Sigmoid colon (tissue), 7 donors: Measurements from ENCODE around the gene NR1H2. TPM values are rescaled to one million over a fixed set of nuclear protein-coding genes. Genes with fewer than 3 reads are reported as not detected.

Source experiments
- DNase-seq: peaks from one replicate; pipeline ENCODE4 v3.0.0-alpha.2; 2019
- H3K27ac ChIP-seq, 4 donors: fragments of 200-600 bp; sonication (generic); one replicate each; pipeline ENCODE4 v1.5.1; 2016 to 2019; ENCODE audit warnings: mild to moderate bottlenecking in 1 of 4
- H3K27me3 ChIP-seq, 3 donors: fragments of 200-600 bp; sonication (generic); one replicate each; pipeline ENCODE4 v1.5.1; 2019; ENCODE audit warnings: mild to moderate bottlenecking in 1 of 3
- H3K36me3 ChIP-seq, 4 donors: fragments of 200-600 bp; sonication (generic); one replicate each; pipeline ENCODE4 v1.5.1; 2016 to 2019
- H3K4me1 ChIP-seq, 4 donors: fragments of 200-600 bp; sonication (generic); one replicate each; pipeline ENCODE4 v1.5.1; 2017 to 2019
- H3K4me3 ChIP-seq, 4 donors: fragments of 200-600 bp; sonication (generic); one replicate each; pipeline ENCODE4 v1.5.1; 2017 to 2019; ENCODE audit warnings: mild to moderate bottlenecking in 2 of 4, moderate library complexity in 1 of 4
- H3K9me3 ChIP-seq, 4 donors: fragments of 200-600 bp in 3 of 4; sonication (generic) in 3 of 4; one replicate each; pipeline versions ENCODE4 v1.5.1 to v1.6.1; 2013 to 2019
- CTCF ChIP-seq, 4 experiments: fragments of 450-650 bp in 3 of 4; fragments of 200-600 bp in 1 of 4; IDR thresholded peaks; one replicate each; pipeline ENCODE4 v1.5.1; 2016 to 2019; ENCODE audit warnings: antibody characterized with exemption in 4 of 4, mild to moderate bottlenecking in 3 of 4, moderate library complexity in 2 of 4
- EP300 ChIP-seq, 4 donors: sonication (generic); formaldehyde crosslinking; IDR thresholded peaks; one replicate each; pipeline ENCODE4 v1.6.1; 2017; ENCODE audit warnings: antibody characterized with exemption in 4 of 4
- POLR2A ChIP-seq, 2 donors: fragments of 450-650 bp; IDR thresholded peaks; one replicate each; pipeline ENCODE4 v1.6.1; 2016; ENCODE audit warnings: antibody characterized with exemption in 2 of 2, mild to moderate bottlenecking in 2 of 2, moderate library complexity in 2 of 2
- POLR2AphosphoS5 ChIP-seq, 4 donors: sonication (generic); formaldehyde crosslinking; IDR thresholded peaks; one replicate each; pipeline ENCODE4 v1.6.1; 2017; ENCODE audit warnings: antibody characterized with exemption in 4 of 4
- WGBS, 2 donors: extraction: QIAGEN DNeasy Blood & Tissue Kit; methylation state at CpG; one replicate each; pipeline ENCODE4 v1.1.7; 2013; 5-methylcytosine and 5-hydroxymethylcytosine counted together
- intact Hi-C: fragments of 100-400 bp; cut with DNase I; formaldehyde crosslinking; loops from one replicate; pipeline ENCODE4 v1.15.1; 2023
- polyA plus RNA-seq, 3 donors: library from polyadenylated mRNA; stranded (reverse); fragments of 200-250 nt; gene quantifications; one replicate each; pipeline ENCODE4 v1.2.3, GENCODE V29; 2013
- total RNA-seq, 4 donors: library from RNA; depleted of rRNA; stranded (reverse); fragments of >200 nt; gene quantifications; one replicate each; pipeline ENCODE4 v1.1.0, GENCODE V29; 2016
- donor health status: healthy with polysubstance abuse.
- donor health status: Bipolar disorder and iron deficiency.
- donor health status: healthy.

The NR1H2 gene
- total and polyA plus RNA-seq, 7 donors = 58.9 to 143 (median 92.5) TPM

- 85 to 87% methylated on average over 10 of the region's 10 CpGs for WGBS, 2 donors
- TF ChIP-seq POLR2AphosphoS5 (IDR thresholded peaks at IDR 0.05) = no peak
- TF ChIP-seq CTCF (IDR thresholded peaks at IDR 0.05) = no peak
- TF ChIP-seq EP300 (IDR thresholded peaks at IDR 0.05) = no peak
- no peak for DNase-seq
- intact Hi-C loops = no loop called here
- H3K4me3 ChIP-seq = no peak overlapping the region
- no peak overlapping the region for H3K27ac ChIP-seq
- H3K27me3 ChIP-seq = no peaks in the 10 kb centered on the region
- peaks cover 0 to 15% (median 7%) of the 10 kb centered on the region in 4 donors for H3K4me1 ChIP-seq
- H3K9me3 ChIP-seq = no peaks in the 10 kb centered on the region
- no peaks in the 10 kb centered on the region for H3K36me3 ChIP-seq
These were observed 4.3 kb upstream of the NR1H2 start for GRCh38 chr19:50371914-50372475.

DNA sequence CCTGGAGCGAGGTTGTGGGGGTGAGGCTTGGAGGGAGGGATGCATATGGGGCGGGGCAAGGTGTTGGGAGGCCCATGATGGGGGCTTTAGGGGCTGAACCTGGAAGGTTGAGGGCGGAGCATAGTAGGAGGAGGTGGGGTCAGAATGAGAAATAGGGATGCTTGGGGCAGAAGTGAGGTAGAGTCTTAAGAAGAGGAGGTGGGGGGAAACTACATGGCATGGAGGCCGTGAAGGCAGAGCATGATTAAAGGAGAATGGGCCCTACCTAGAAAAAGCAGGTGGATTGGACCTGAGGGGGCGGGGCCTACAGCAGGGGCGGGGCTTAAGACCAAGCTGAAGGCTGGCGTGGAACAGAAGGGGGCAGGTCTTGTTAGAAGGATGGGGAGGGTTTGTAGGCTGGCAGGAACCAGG lies 799 bp downstream of the NR1H2 start:
- peaks cover 27 to 48% (median 47%) of the 10 kb centered on the region in 4 donors for H3K36me3 ChIP-seq
- DNase-seq = peak; percentile 67
- WGBS, 2 donors = 44 to 55% methylated on average over 7 of the region's 7 CpGs

GRCh38 chr19:50377517-50377916 lies 1.3 kb downstream of the NR1H2 start:
- Histone ChIP-seq H3K9me3 (no peaks in the 10 kb centered on the region), H3K27ac (peak overlapping the region; percentile 92 to 100 (median 99)), H3K36me3 (peaks cover 27 to 53% (median 52%) of the 10 kb centered on the region in 4 donors), H3K4me3 (no peak overlapping the region), H3K4me1 (peaks cover 0 to 17% (median 9%) of the 10 kb centered on the region in 4 donors), H3K27me3 (no peaks in the 10 kb centered on the region)
- intact Hi-C loops = loop anchor here (2.0 to 5.0 kb wide), 2 partner anchors 99 to 425 kb away; partner anchors contain the start of genes EMC10 and GARIN5A
- DNase-seq = peak; percentile 64
- 87 to 88% methylated on average over 9 of the region's 9 CpGs for WGBS, 2 donors
- TF ChIP-seq CTCF (IDR thresholded peaks at IDR 0.05) = no peak
- TF ChIP-seq POLR2AphosphoS5 (IDR thresholded peaks at IDR 0.05) = no peak
- no peak for TF ChIP-seq EP300 (IDR thresholded peaks at IDR 0.05)
- TF ChIP-seq POLR2A (IDR thresholded peaks at IDR 0.05) = no peak

More for the DNA sequence above, 799 bp downstream of the NR1H2 start:
- H3K27ac ChIP-seq = peak overlapping the region; percentile 92 to 100 (median 99)
- H3K4me3 ChIP-seq = peak overlapping the region; percentile 65 to 99 (median 93)
- intact Hi-C loops = loop anchor here (2.0 to 5.0 kb wide), 2 partner anchors 100 to 425 kb away; partner anchors contain the start of genes EMC10 and GARIN5A
- peaks cover 0 to 17% (median 9%) of the 10 kb centered on the region in 4 donors for H3K4me1 ChIP-seq
- H3K9me3 ChIP-seq = no peaks in the 10 kb centered on the region
- TF ChIP-seq EP300 (IDR thresholded peaks at IDR 0.05) (no peak), CTCF (IDR thresholded peaks at IDR 0.05) (no peak), POLR2A (IDR thresholded peaks at IDR 0.05) (no peak), POLR2AphosphoS5 (IDR thresholded peaks at IDR 0.05) (no peak)
- H3K27me3 ChIP-seq = no peaks in the 10 kb centered on the region

- Histone ChIP-seq H3K9me3 (no peaks in the 10 kb centered on the region), H3K4me3 (no peak overlapping the region), H3K4me1 (peaks cover 0 to 17% (median 9%) of the 10 kb centered on the region in 4 donors), H3K36me3 (peaks cover 27 to 55% (median 53%) of the 10 kb centered on the region in 4 donors), H3K27ac (no peak overlapping the region), H3K27me3 (no peaks in the 10 kb centered on the region)
- WGBS, 2 donors = 95 to 97% methylated on average over 36 of the region's 36 CpGs
- no peak for TF ChIP-seq POLR2AphosphoS5 (IDR thresholded peaks at IDR 0.05)
- TF ChIP-seq POLR2A (IDR thresholded peaks at IDR 0.05) = no peak
- TF ChIP-seq CTCF (IDR thresholded peaks at IDR 0.05) = no peak
- TF ChIP-seq EP300 (IDR thresholded peaks at IDR 0.05) = no peak
- DNase-seq = peak; percentile 62
- intact Hi-C loops = loop anchor here (5.0 kb wide), 1 partner anchor 424 kb away; no protein-coding TSS in a partner anchor
These were observed 2.1 kb downstream of the NR1H2 start for GRCh38 chr19:50378169-50378862.
